GM12801 (cell line): ENCODE results near the gene AMT.

Experiments
- CTCF ChIP-seq: IDR thresholded peaks from one replicate; pipeline ENCODE4 v1.5.1; 2011; ENCODE audit warnings: control low read depth; ENCODE audit not compliant: insufficient read length; ENCODE audit errors: extremely low read depth

The AMT gene

DNA sequence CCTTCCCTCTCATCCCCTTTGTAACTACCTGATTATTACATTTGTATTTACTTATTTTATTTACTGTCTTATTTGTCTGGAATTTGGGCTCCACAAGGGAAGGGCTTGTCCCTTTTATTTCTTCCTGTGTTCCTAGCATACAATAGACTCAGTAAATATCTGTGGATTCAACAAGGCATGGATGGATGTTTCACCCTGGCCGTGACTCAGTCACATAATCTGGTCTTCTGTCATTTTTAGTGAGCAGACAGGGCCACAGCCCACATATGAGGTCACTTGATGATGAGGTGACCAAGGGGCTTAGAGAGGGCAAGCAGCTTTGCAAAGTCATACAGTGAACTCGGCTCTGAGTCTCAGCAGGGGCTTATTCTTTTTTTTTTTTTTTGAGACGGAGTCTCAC, 39.9 kb upstream of the AMT start:
- no peak for TF ChIP-seq CTCF

GRCh38 chr3:49461443-49462171, 39.3 kb upstream of the AMT start:
- no peak for TF ChIP-seq CTCF

DNA sequence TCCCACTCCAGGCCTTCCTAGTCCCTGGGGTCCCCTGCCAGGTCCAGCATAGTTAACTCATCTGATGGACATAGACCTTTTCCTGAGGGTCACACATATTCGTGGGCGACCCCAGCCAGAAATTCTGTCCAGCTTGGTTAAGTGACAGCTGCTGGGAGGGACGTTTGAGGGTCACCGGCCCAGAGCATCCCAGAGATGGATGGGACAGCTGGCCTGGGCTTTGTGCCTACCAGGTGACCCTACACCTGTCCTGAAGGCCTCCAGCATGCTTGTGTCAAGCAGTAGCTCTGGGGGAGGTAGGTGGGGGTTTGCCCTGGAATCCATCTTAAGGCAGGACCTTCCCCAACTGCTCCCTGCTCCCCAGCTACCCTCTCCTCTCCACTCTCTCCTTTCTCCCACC, 38.7 kb upstream of the AMT start:
- TF ChIP-seq CTCF: no peak

- no peak for TF ChIP-seq CTCF
Measured at GRCh38 chr3:49460188-49460890, 38.1 kb upstream of the AMT start.

GRCh38 chr3:49456466-49456865, 34.2 kb upstream of the AMT start:
- TF ChIP-seq CTCF: no peak

DNA sequence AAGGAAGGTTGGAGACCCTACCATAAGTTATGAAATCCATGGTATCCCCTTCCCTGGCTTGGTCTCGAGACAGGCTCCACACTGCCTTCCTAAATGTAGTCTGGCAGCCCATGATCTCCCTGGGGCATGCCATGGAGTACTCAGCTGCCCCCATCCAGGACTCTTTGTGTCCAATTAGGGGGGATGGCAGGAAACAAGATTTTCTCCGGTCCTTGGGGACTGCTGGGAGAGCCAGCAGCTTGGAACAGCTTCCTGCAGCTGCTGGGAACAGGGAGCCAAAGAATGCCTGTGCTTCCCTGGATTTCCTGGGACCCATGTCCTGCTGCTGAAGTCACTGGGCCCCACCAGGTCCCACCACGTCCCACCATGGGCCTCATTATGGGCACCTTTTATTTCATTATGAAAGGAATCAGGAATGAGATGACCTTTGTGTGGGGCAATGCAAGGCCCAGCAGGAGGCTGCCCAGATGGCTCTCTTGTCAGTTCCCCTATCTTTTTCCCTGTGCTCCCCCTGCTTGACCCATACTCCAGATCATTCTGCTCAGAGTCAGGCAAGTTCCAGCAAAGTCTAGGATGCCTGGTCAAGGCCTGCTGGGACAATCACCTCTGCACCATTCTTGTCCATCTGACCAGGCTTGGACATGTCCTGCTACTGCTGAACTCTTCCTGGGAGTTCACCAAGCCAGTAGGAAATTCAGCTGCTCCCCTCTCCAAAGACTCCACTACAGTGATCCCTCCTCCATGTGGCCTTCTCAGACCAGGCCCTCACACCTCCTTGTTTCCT, 32.8 kb upstream of the AMT start:
- no peak for TF ChIP-seq CTCF

- TF ChIP-seq CTCF: no peak
Measured at GRCh38 chr3:49454458-49454857, 32.2 kb upstream of the AMT start.
